Spleen (tissue), 13 donors: ENCODE data around the gene VEGFA. TPM values are rescaled to one million over a fixed set of nuclear protein-coding genes. Genes with fewer than 3 reads are reported as not detected.

Experiments
- DNase-seq: peaks from one replicate; pipeline ENCODE4 v3.0.0-alpha.2; 2020
- H3K27ac ChIP-seq, 8 donors: fragments of 200-600 bp; sonication (generic) in 7 of 8; 1 replicate in 4 of 8; 2 replicates in 4 of 8; pipeline versions ENCODE4 v1.5.0 to v1.8.0; 2016 to 2021; ENCODE audit warnings: inconsistent platforms in 4 of 8, mild to moderate bottlenecking in 4 of 8, moderate library complexity in 1 of 8
- H3K27me3 ChIP-seq, 7 donors: fragments of 200-600 bp; sonication (generic) in 6 of 7; replicated peaks in 1 of 7; 1 replicate in 4 of 7; 2 replicates in 3 of 7; pipeline versions ENCODE4 v1.5.0 to v1.8.0; 2016 to 2021; ENCODE audit warnings: inconsistent platforms in 3 of 7, mild to moderate bottlenecking in 1 of 7
- H3K36me3 ChIP-seq, 6 donors: fragments of 200-600 bp; sonication (generic) in 5 of 6; 1 replicate in 4 of 6; 2 replicates in 2 of 6; pipeline versions ENCODE4 v1.5.0 to v1.8.0; 2016 to 2021; ENCODE audit warnings: inconsistent platforms in 2 of 6
- H3K4me1 ChIP-seq, 6 donors: fragments of 200-600 bp; sonication (generic) in 5 of 6; 1 replicate in 3 of 6; 2 replicates in 3 of 6; pipeline versions ENCODE4 v1.5.0 to v1.8.0; 2016 to 2021; ENCODE audit warnings: inconsistent platforms in 3 of 6
- H3K4me3 ChIP-seq, 8 donors: fragments of 200-600 bp; sonication (generic) in 7 of 8; 1 replicate in 4 of 8; 2 replicates in 4 of 8; pipeline versions ENCODE4 v1.5.0 to v1.8.0; 2016 to 2021; ENCODE audit warnings: inconsistent platforms in 4 of 8, mild to moderate bottlenecking in 4 of 8, moderate library complexity in 2 of 8
- H3K9me3 ChIP-seq, 8 donors: fragments of 200-600 bp; sonication (generic) in 7 of 8; 1 replicate in 4 of 8; 2 replicates in 4 of 8; pipeline versions ENCODE4 v1.5.0 to v1.8.0; 2016 to 2021; ENCODE audit warnings: inconsistent platforms in 4 of 8
- POLR2A ChIP-seq, 3 donors: fragments of 450-650 bp; IDR thresholded peaks; one replicate each; pipeline ENCODE4 v1.5.1; 2017; ENCODE audit warnings: antibody characterized with exemption in 3 of 3, mild to moderate bottlenecking in 1 of 3
- POLR2AphosphoS5 ChIP-seq, 3 donors: sonication (generic); formaldehyde crosslinking; IDR thresholded peaks; one replicate each; pipeline ENCODE4 v1.5.1; 2017; ENCODE audit warnings: antibody characterized with exemption in 3 of 3
- WGBS, 5 donors: extraction: QIAGEN DNeasy Blood & Tissue Kit in 3 of 5; methylation state at CpG; one replicate each; pipeline versions ENCODE4 v1.1.5 to v1.1.7; 2013 to 2018; 5-methylcytosine and 5-hydroxymethylcytosine counted together
- intact Hi-C: fragments of 100-400 bp; cut with DNase I; formaldehyde crosslinking; loops from one replicate; pipeline ENCODE4 v1.15.0; 2023; ENCODE audit warnings: low total_unique reads
- long read RNA-seq, 2 donors: transcript quantifications; one replicate each; lab custom pipeline, GENCODE V29; 2026
- polyA plus RNA-seq, 3 donors: library from polyadenylated mRNA; stranded (reverse); fragments of 200-250 nt; gene quantifications; one replicate each; pipeline ENCODE4 v1.2.1, GENCODE V29; 2013
- total RNA-seq, 7 donors: library from RNA; depleted of rRNA in 3 of 7; stranded (reverse); fragments of >200 nt in 3 of 7; fragmentation: NEBNext Ultra II Directional in 4 of 7; extraction: Animal tissue kit (Norgen Biotek cat#: 25700) in 4 of 7; gene quantifications; one replicate each; pipeline versions ENCODE4 v1.1.0 to v1.2.1, GENCODE V29; 2016 to 2021
- TF ChIP-seq, protein P1 (sequence below), 11 experiments: fragments of 200-600 bp in 7 of 11; fragments of 450-650 bp in 4 of 11; sonication (generic) in 4 of 11; IDR thresholded peaks in 8 of 11; conservative IDR thresholded peaks in 3 of 11; 1 replicate in 7 of 11; 2 replicates in 4 of 11; pipeline versions ENCODE4 v1.4.0 to v1.8.0; 2016 to 2021; ENCODE audit warnings: antibody characterized with exemption in 11 of 11, inconsistent platforms in 4 of 11, mild to moderate bottlenecking in 1 of 11
- donor health status: healthy with polysubstance abuse.
- donor health status: DM: no; HTN: no; CAD: no; lungs with moderate emphysema.
- donor health status: DM: no; HTN: no; CAD: no.
- donor health status: Bipolar disorder and iron deficiency.
- donor health status: healthy.
- donor health status: DM: no; HTN: no; CAD: no.
- donor health status: DM: yes; HTN: yes; CAD: no.

Gene VEGFA
- total RNA-seq = 100 to 1,000 TPM; 112 to 486 (median 203) TPM
- 10 to 100 TPM; 31.0 to 56.6 (median 36.0) TPM for polyA plus RNA-seq
- long read RNA-seq, donor 1, full-length matches to known transcripts = 191 of 279 reads
- long read RNA-seq, donor 1, partial matches to known transcripts = 83 of 279 reads
- long read RNA-seq, donor 1, other reads (novel, unspliced or antisense) = 5 of 279 reads
- long read RNA-seq, donor 2, full-length matches to known transcripts = 113 of 147 reads
- long read RNA-seq, donor 2, partial matches to known transcripts = 24 of 147 reads
- long read RNA-seq, donor 2, other reads (novel, unspliced or antisense) = 10 of 147 reads

DNA sequence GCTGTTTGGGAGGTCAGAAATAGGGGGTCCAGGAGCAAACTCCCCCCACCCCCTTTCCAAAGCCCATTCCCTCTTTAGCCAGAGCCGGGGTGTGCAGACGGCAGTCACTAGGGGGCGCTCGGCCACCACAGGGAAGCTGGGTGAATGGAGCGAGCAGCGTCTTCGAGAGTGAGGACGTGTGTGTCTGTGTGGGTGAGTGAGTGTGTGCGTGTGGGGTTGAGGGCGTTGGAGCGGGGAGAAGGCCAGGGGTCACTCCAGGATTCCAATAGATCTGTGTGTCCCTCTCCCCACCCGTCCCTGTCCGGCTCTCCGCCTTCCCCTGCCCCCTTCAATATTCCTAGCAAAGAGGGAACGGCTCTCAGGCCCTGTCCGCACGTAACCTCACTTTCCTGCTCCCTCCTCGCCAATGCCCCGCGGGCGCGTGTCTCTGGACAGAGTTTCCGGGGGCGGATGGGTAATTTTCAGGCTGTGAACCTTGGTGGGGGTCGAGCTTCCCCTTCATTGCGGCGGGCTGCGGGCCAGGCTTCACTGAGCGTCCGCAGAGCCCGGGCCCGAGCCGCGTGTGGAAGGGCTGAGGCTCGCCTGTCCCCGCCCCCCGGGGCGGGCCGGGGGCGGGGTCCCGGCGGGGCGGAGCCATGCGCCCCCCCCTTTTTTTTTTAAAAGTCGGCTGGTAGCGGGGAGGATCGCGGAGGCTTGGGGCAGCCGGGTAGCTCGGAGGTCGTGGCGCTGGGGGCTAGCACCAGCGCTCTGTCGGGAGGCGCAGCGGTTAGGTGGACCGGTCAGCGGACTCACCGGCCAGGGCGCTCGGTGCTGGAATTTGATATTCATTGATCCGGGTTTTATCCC is at the start of gene VEGFA:
Gene VEGFA, plus strand, starts transcription at position 686 of the 846 bp plus-strand sequence.
- H3K36me3 ChIP-seq = no peaks in the 10 kb centered on the region
- peaks cover 7 to 64% (median 41%) of the 10 kb centered on the region in 6 donors for H3K4me1 ChIP-seq
- H3K4me3 ChIP-seq = peak within 1 kb of the TSS; percentile 60 to 89 (median 80)
- H3K9me3 ChIP-seq = no peaks in the 10 kb centered on the region
- peak; percentile 97 for DNase-seq
- TF ChIP-seq POLR2AphosphoS5 (IDR thresholded peaks at IDR 0.05) (peak; percentile 66 to 87 (median 86)), POLR2A (IDR thresholded peaks at IDR 0.05) (peak in 1 of 3 donors; percentile 58)
- TF ChIP-seq, protein P1, sequence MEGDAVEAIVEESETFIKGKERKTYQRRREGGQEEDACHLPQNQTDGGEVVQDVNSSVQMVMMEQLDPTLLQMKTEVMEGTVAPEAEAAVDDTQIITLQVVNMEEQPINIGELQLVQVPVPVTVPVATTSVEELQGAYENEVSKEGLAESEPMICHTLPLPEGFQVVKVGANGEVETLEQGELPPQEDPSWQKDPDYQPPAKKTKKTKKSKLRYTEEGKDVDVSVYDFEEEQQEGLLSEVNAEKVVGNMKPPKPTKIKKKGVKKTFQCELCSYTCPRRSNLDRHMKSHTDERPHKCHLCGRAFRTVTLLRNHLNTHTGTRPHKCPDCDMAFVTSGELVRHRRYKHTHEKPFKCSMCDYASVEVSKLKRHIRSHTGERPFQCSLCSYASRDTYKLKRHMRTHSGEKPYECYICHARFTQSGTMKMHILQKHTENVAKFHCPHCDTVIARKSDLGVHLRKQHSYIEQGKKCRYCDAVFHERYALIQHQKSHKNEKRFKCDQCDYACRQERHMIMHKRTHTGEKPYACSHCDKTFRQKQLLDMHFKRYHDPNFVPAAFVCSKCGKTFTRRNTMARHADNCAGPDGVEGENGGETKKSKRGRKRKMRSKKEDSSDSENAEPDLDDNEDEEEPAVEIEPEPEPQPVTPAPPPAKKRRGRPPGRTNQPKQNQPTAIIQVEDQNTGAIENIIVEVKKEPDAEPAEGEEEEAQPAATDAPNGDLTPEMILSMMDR (IDR thresholded peaks at IDR 0.05 in 8 of 11, conservative IDR thresholded peaks at IDR 0.05 in 3 of 11) = peak; percentile 85 to 97 (median 94)
- 0% methylated on average over 55 to 62 of the region's 62 CpGs for WGBS, 5 donors
- H3K27me3 ChIP-seq = peaks cover 0 to 61% (median 8%) of the 10 kb centered on the region in 7 donors
- intact Hi-C loops = loop anchor here (2.0 kb wide), 1 partner anchor 309 kb away; no protein-coding TSS in a partner anchor
- H3K27ac ChIP-seq = peak within 1 kb of the TSS; percentile 42 to 94 (median 90)

DNA sequence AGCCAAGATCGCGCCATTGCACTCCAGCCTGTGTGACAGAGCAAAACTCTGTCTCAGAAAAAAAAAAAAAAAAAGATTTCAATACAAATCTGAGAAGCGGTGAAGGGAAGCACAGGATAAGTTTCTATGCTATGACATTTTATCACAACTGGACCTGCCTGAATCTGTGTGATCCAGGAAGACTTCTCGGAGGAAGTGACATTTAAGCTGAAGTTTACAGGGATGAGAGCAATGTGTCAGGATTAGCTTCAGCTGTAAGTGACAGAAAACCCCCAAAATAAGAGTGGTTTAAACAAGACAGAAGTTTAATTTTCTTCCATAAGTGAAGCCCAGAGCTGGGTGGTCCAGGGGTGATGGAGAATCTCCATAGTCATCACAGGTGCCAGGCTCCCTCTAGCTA is 49.0 kb upstream of the VEGFA start:
- peaks cover 0 to 14% (median 0%) of the 10 kb centered on the region in 7 donors for H3K27me3 ChIP-seq
- no peaks in the 10 kb centered on the region for H3K36me3 ChIP-seq
- no peaks in the 10 kb centered on the region for H3K9me3 ChIP-seq
- H3K27ac ChIP-seq = no peak overlapping the region
- no peak overlapping the region for H3K4me3 ChIP-seq
- no peak for DNase-seq
- TF ChIP-seq POLR2A (IDR thresholded peaks at IDR 0.05) (no peak), POLR2AphosphoS5 (IDR thresholded peaks at IDR 0.05) (no peak)
- TF ChIP-seq, protein P1 (IDR thresholded peaks at IDR 0.05 in 8 of 11, conservative IDR thresholded peaks at IDR 0.05 in 3 of 11) = no peak
- intact Hi-C loops = loop anchor here (5.0 kb wide), 1 partner anchor 356 kb away; no protein-coding TSS in a partner anchor
- H3K4me1 ChIP-seq = peaks cover 15 to 38% (median 27%) of the 10 kb centered on the region in 6 donors
- 86 to 100% (median 88%) methylated on average over 4 of the region's 4 CpGs for WGBS, 5 donors

DNA sequence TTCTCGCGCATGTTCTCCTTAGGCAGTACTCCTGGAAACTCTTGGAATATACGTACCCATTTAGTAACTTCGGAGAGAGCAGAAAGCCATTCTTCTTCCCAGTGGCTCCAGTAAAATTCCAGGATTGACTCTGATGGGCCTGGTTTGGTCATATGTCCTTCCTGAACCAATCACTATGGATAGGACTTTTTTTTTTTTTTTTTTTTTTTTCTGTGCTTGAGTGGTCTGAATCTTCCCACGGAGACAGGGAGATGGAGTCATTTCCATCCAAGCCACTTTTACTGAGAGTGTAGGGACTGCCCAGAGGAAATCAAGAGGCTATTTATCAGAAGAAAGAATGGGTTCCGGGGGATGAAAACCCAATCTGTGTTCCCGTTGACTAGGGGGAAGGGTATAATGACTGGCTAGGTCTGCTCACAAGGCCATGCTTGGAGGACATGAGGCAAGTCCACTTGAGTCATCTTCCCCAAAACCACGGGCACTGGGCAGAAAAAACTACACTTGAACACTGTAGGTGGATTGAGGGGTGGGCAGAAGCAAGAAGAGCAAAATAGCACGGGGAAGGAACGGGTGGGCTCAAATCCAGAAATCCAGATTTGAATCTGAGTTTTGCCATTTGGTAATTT is 47.0 kb upstream of the VEGFA start:
- TF ChIP-seq POLR2AphosphoS5 (IDR thresholded peaks at IDR 0.05) (no peak), POLR2A (IDR thresholded peaks at IDR 0.05) (no peak)
- TF ChIP-seq, protein P1 (IDR thresholded peaks at IDR 0.05 in 8 of 11, conservative IDR thresholded peaks at IDR 0.05 in 3 of 11) = no peak
- Histone ChIP-seq H3K4me1 (peaks cover 13 to 32% (median 23%) of the 10 kb centered on the region in 6 donors), H3K27ac (peak overlapping the region in 6 of 8 donors; percentile 2 to 76 (median 26)), H3K9me3 (no peaks in the 10 kb centered on the region), H3K4me3 (no peak overlapping the region), H3K36me3 (no peaks in the 10 kb centered on the region), H3K27me3 (peaks cover 0 to 14% (median 0%) of the 10 kb centered on the region in 7 donors)
- intact Hi-C loops = loop anchor here (5.0 kb wide), 1 partner anchor 354 kb away; no protein-coding TSS in a partner anchor
- WGBS, 5 donors = 70 to 82% (median 74%) methylated on average over 10 of the region's 10 CpGs
- no peak for DNase-seq
